Trophoblast cell (in vitro differentiated cells and primary cell): ENCODE results near the gene HHAT.

ENCODE experiments used
- DNase-seq, 2 donors: peaks; one replicate each; pipeline ENCODE4 v3.0.0-alpha.2; 2016
- H2AFZ ChIP-seq: 2 replicates; pipeline ENCODE4 v1.6.1; 2013; ENCODE audit warnings: low read length, moderate library complexity, mild to moderate bottlenecking; ENCODE audit not compliant: insufficient read depth, poor library complexity
- H2AK5ac ChIP-seq: 2 replicates; pipeline ENCODE4 v1.6.1; 2013; ENCODE audit warnings: mild to moderate bottlenecking, low read length
- H2BK120ac ChIP-seq: 2 replicates; pipeline ENCODE4 v1.6.1; 2013; ENCODE audit warnings: low read length, mild to moderate bottlenecking, moderate library complexity; ENCODE audit not compliant: insufficient read depth, poor library complexity
- H2BK12ac ChIP-seq: 2 replicates; pipeline ENCODE4 v1.6.1; 2013; ENCODE audit warnings: mild to moderate bottlenecking, low read length, moderate library complexity
- H2BK5ac ChIP-seq: 2 replicates; pipeline ENCODE4 v1.6.1; 2013; ENCODE audit warnings: low read length, low read depth, moderate library complexity, mild to moderate bottlenecking; ENCODE audit not compliant: poor library complexity
- H3K14ac ChIP-seq: 2 replicates; pipeline ENCODE4 v1.6.1; 2013; ENCODE audit warnings: mild to moderate bottlenecking, low read length
- H3K18ac ChIP-seq: 2 replicates; pipeline ENCODE4 v1.6.1; 2013; ENCODE audit warnings: mild to moderate bottlenecking, low read length
- H3K23ac ChIP-seq: 2 replicates; pipeline ENCODE4 v1.6.1; 2013; ENCODE audit warnings: low read length
- H3K27ac ChIP-seq: 2 replicates; pipeline ENCODE4 v1.5.1; 2013; ENCODE audit warnings: low read depth, mild to moderate bottlenecking, inconsistent platforms, low read length, moderate library complexity
- H3K27me3 ChIP-seq: 2 replicates; pipeline ENCODE4 v1.6.1; 2013; ENCODE audit warnings: inconsistent platforms, mild to moderate bottlenecking, low read length, moderate library complexity; ENCODE audit not compliant: insufficient read depth
- H3K36me3 ChIP-seq, 2 experiments: 1 replicate in 1 of 2; 2 replicates in 1 of 2; pipeline ENCODE4 v1.6.1; 2013; ENCODE audit warnings: low read length in 2 of 2, mild to moderate bottlenecking in 2 of 2, moderate library complexity in 1 of 2; ENCODE audit not compliant: insufficient read depth in 2 of 2, control insufficient read depth in 1 of 2
- H3K4ac ChIP-seq: 2 replicates; pipeline ENCODE4 v1.6.1; 2013; ENCODE audit warnings: low read depth, mild to moderate bottlenecking, low read length, moderate library complexity
- H3K4me1 ChIP-seq, 2 experiments: 1 replicate in 1 of 2; 2 replicates in 1 of 2; pipeline ENCODE4 v1.6.1; 2013; ENCODE audit warnings: low read length in 2 of 2, mild to moderate bottlenecking in 2 of 2, moderate library complexity in 1 of 2; ENCODE audit not compliant: insufficient read depth in 2 of 2, control insufficient read depth in 1 of 2
- H3K4me2 ChIP-seq: 2 replicates; pipeline ENCODE4 v1.6.1; 2013; ENCODE audit warnings: inconsistent platforms, mild to moderate bottlenecking, low read length, moderate library complexity
- H3K4me3 ChIP-seq: 2 replicates; pipeline ENCODE4 v1.5.1; 2013; ENCODE audit warnings: mild to moderate bottlenecking, low read depth, low read length, inconsistent platforms
- H3K79me1 ChIP-seq: one replicate; pipeline ENCODE4 v1.6.1; 2013; ENCODE audit warnings: low read length
- H3K79me2 ChIP-seq: 2 replicates; pipeline ENCODE4 v1.6.1; 2013; ENCODE audit warnings: low read length, mild to moderate bottlenecking; ENCODE audit not compliant: control insufficient read depth, insufficient read depth, poor library complexity
- H3K9ac ChIP-seq: 2 replicates; pipeline ENCODE4 v1.6.1; 2013; ENCODE audit warnings: mild to moderate bottlenecking, low read length
- H3K9me3 ChIP-seq: 2 replicates; pipeline ENCODE4 v1.6.1; 2013; ENCODE audit warnings: low read depth, mild to moderate bottlenecking, control low read depth, inconsistent platforms, low read length; ENCODE audit not compliant: insufficient read depth
- H4K12ac ChIP-seq: 2 replicates; pipeline ENCODE4 v1.6.1; 2013; ENCODE audit warnings: low read depth, mild to moderate bottlenecking, low read length, moderate library complexity
- H4K8ac ChIP-seq: 2 replicates; pipeline ENCODE4 v1.6.1; 2013; ENCODE audit warnings: low read depth, mild to moderate bottlenecking, low read length, moderate library complexity
- H4K91ac ChIP-seq: one replicate; pipeline ENCODE4 v1.6.1; 2013; ENCODE audit warnings: low read depth, mild to moderate bottlenecking, low read length, moderate library complexity
- WGBS: extraction: QIAGEN DNeasy Blood & Tissue Kit; methylation state at CpG from one replicate; pipeline ENCODE4 v1.1.7; 2013; ENCODE audit warnings: missing lambda C conversion rate; ENCODE audit not compliant: insufficient read length, insufficient coverage; ENCODE audit errors: extremely low coverage; 5-methylcytosine and 5-hydroxymethylcytosine counted together

HHAT gene

DNA sequence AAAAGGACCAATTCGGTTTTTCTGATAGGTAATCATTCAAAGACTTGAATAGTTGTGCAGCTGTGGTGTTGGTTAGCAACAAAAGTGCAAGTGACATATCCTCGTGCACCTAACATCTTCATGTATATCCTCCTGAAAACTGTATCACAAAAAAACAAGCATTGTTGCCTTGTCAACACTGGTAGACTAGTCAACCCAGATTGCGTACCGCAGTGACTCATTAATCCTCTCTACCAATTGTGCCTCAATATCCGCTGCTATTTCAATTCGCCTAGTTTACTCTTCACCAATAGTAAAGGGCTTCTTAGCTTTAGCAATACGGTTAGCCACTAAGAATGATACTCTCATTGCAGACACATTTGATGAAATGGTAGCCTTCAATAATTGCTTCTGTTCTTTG, 3.5 kb downstream of the HHAT start:
- H3K79me1 ChIP-seq = peaks cover 13% of the 10 kb centered on the region
- no peak overlapping the region for H3K4me2 ChIP-seq
- H3K4ac ChIP-seq = no peak overlapping the region
- peaks cover 0 to 5% of the 10 kb centered on the region in 2 experiments for H3K4me1 ChIP-seq
- no peak overlapping the region for H2BK5ac ChIP-seq
- no peak overlapping the region for H3K4me3 ChIP-seq
- no peaks in the 10 kb centered on the region for H3K36me3 ChIP-seq
- H2AK5ac ChIP-seq = no peak overlapping the region
- H2BK12ac ChIP-seq = no peak overlapping the region
- peaks cover 3% of the 10 kb centered on the region for H3K27me3 ChIP-seq
- no peak overlapping the region for H3K14ac ChIP-seq
- peaks cover 7% of the 10 kb centered on the region for H3K79me2 ChIP-seq
- no peak overlapping the region for H4K12ac ChIP-seq
- DNase-seq = no peak
- WGBS = no CpG with 5 or more reads among the region's 7 CpGs
- H3K9me3 ChIP-seq = no peaks in the 10 kb centered on the region
- no peak overlapping the region for H3K18ac ChIP-seq
- no peak overlapping the region for H2AFZ ChIP-seq
- H3K9ac ChIP-seq = no peak overlapping the region
- no peak overlapping the region for H2BK120ac ChIP-seq
- H4K91ac ChIP-seq = no peak overlapping the region
- H3K27ac ChIP-seq = no peak overlapping the region
- H3K23ac ChIP-seq = no peak overlapping the region
- no peak overlapping the region for H4K8ac ChIP-seq

DNA sequence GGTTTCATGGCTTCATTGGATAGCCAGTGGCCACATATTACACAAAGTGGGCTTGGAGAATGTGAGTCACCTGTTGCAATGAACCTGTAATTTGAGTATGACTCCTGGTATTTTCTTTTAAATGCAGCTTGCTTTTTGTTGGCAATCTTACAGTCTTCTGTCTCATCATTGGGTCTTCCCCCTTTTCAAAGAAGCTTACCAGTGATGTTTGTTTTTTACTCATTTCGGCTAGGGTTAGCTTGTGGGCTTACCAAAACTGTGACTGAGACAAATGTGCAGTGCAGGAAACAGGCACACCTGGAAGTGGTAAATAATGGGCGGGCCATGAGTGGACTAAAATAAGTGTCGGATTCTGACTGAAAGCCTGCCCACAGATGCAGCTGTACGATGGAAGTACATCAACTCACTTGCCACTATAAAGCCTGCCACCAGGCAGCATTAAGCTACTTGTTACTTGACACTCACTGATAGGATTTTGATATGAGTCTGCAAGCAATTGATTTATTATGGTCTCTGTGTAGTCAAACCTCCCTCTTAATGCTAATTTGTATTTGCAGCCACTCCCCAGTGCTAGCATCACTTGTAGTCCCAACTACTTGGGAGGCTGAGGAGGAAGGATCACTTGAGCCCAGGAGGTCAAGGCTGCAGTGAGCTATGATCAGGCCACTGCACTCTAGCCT, 4.2 kb downstream of the HHAT start:
- Histone ChIP-seq H2BK12ac (no peak overlapping the region), H2BK5ac (no peak overlapping the region), H4K8ac (no peak overlapping the region), H3K27ac (no peak overlapping the region), H3K36me3 (no peaks in the 10 kb centered on the region), H3K4me2 (no peak overlapping the region), H3K23ac (no peak overlapping the region), H3K14ac (no peak overlapping the region), H3K4ac (no peak overlapping the region), H4K12ac (no peak overlapping the region), H3K4me3 (no peak overlapping the region), H4K91ac (no peak overlapping the region), H3K4me1 (peaks cover 0 to 5% of the 10 kb centered on the region in 2 experiments), H2BK120ac (no peak overlapping the region), H3K79me1 (peaks cover 13% of the 10 kb centered on the region), H3K79me2 (peaks cover 7% of the 10 kb centered on the region), H3K27me3 (peaks cover 3% of the 10 kb centered on the region), H3K9ac (no peak overlapping the region), H3K18ac (no peak overlapping the region), H3K9me3 (no peaks in the 10 kb centered on the region), H2AK5ac (no peak overlapping the region), H2AFZ (no peak overlapping the region)
- DNase-seq = no peak
- WGBS = no CpG with 5 or more reads among the region's 4 CpGs

DNA sequence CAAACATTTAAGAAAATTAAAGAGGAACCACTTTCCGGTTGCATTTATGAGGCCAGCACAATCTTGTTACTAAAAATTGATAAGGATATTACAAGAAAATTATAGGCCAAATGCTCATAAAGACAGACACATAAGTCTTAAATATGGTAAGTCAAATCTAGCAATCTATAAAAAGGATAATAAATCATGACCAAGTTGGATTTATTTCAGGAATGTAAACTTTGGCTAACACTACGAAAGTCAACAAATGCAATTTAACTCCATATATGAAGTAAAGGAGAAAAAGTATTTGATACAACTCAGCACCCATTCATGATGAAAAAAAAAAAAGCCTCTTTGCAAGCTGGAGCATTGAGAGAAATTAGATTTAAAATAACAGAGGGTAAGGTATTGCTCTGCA, 6.3 kb downstream of the HHAT start:
- no peak overlapping the region for H3K4me3 ChIP-seq
- H3K14ac ChIP-seq = no peak overlapping the region
- no peak overlapping the region for H3K23ac ChIP-seq
- no peak overlapping the region for H2BK12ac ChIP-seq
- H3K27me3 ChIP-seq = peaks cover 3% of the 10 kb centered on the region
- H4K12ac ChIP-seq = no peak overlapping the region
- no peak overlapping the region for H4K91ac ChIP-seq
- H3K9me3 ChIP-seq = no peaks in the 10 kb centered on the region
- no peak overlapping the region for H2BK5ac ChIP-seq
- no peak overlapping the region for H2AK5ac ChIP-seq
- no peaks in the 10 kb centered on the region for H3K36me3 ChIP-seq
- WGBS = no CpG with 5 or more reads among the region's 2 CpGs
- H3K79me1 ChIP-seq = no peaks in the 10 kb centered on the region
- H2BK120ac ChIP-seq = no peak overlapping the region
- peaks cover 0 to 3% of the 10 kb centered on the region in 2 experiments for H3K4me1 ChIP-seq
- no peak overlapping the region for H3K4ac ChIP-seq
- no peak overlapping the region for H3K18ac ChIP-seq
- no peak overlapping the region for H4K8ac ChIP-seq
- no peak overlapping the region for H3K27ac ChIP-seq
- H3K79me2 ChIP-seq = no peaks in the 10 kb centered on the region
- H2AFZ ChIP-seq = no peak overlapping the region
- no peak overlapping the region for H3K4me2 ChIP-seq
- no peak overlapping the region for H3K9ac ChIP-seq
- no peak for DNase-seq

DNA sequence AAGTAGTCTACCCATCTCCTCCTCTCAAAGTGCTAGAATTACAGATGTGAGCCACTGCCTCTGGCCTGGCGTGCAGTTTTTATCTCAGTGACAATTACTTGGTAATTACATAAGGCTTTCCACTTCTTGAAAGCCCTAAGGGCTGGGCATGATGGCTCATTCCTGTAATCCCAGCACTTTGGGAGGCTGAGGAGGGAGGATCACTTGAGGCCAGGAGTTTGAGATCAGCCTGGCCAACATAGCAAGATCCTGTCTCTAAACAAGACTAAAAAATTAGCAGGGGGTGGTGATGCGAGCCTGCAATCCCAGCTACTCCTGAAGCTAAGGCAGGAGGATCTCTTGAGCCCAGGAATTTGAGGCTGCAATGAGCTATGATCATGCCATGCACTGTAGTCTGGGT, 7.7 kb downstream of the HHAT start:
- no peak overlapping the region for H3K4ac ChIP-seq
- H3K36me3 ChIP-seq = no peaks in the 10 kb centered on the region
- H2AK5ac ChIP-seq = no peak overlapping the region
- H3K9me3 ChIP-seq = no peaks in the 10 kb centered on the region
- no peak overlapping the region for H2BK12ac ChIP-seq
- no peak overlapping the region for H4K12ac ChIP-seq
- H3K79me1 ChIP-seq = no peaks in the 10 kb centered on the region
- H2AFZ ChIP-seq = no peak overlapping the region
- H2BK5ac ChIP-seq = no peak overlapping the region
- H3K14ac ChIP-seq = no peak overlapping the region
- no peak overlapping the region for H4K91ac ChIP-seq
- H4K8ac ChIP-seq = no peak overlapping the region
- H3K9ac ChIP-seq = no peak overlapping the region
- H2BK120ac ChIP-seq = no peak overlapping the region
- no peak overlapping the region for H3K4me2 ChIP-seq
- no CpG with 5 or more reads among the region's 2 CpGs for WGBS
- H3K4me3 ChIP-seq = no peak overlapping the region
- H3K27me3 ChIP-seq = no peaks in the 10 kb centered on the region
- no peak overlapping the region for H3K23ac ChIP-seq
- no peaks in the 10 kb centered on the region for H3K79me2 ChIP-seq
- peaks cover 0 to 3% of the 10 kb centered on the region in 2 experiments for H3K4me1 ChIP-seq
- no peak for DNase-seq
- H3K27ac ChIP-seq = no peak overlapping the region
- H3K18ac ChIP-seq = no peak overlapping the region
